ENCODE data around the gene CCDC197.

The CCDC197 gene

GRCh38 chr14:93960774-93961438, 36.2 kb upstream of the CCDC197 start:
- Histone ChIP-seq H3K79me2 (ENCODE audit: insufficient read depth, low read depth) (no peaks in the 10 kb centered on the region), H3K27me3 (ENCODE audit: insufficient read depth, low read depth) (no peaks in the 10 kb centered on the region), H3K36me3 (ENCODE audit: insufficient read depth) (no peaks in the 10 kb centered on the region), H3K4me2 (peak overlapping the region; percentile 63; the same call in 1 of the 2 replicates), H3K4me1 (ENCODE audit: low read depth, poor library complexity, severe bottlenecking) (peaks cover 91% of the 10 kb centered on the region), H3K9ac (no peak overlapping the region), H3K4me3 (IDR thresholded peaks at IDR 0.05; ENCODE audit: insufficient read depth, low read depth, low read length) (no peak overlapping the region), H4K20me1 (ENCODE audit: insufficient read depth) (no peaks in the 10 kb centered on the region), H3K27ac (peak overlapping the region; percentile 82; the same call in 1 of the 2 replicates), H2AFZ (ENCODE audit: low read depth) (no peak overlapping the region)
- no peak for TF ChIP-seq CTCF (conservative IDR thresholded peaks at IDR 0.05; ENCODE audit: low read depth, low read length)

- Histone ChIP-seq H3K4me1 (ENCODE audit: low read depth, poor library complexity, severe bottlenecking) (peaks cover 91% of the 10 kb centered on the region), H3K27ac (no peak overlapping the region; the same call in 1 of the 2 replicates), H4K20me1 (ENCODE audit: insufficient read depth) (no peaks in the 10 kb centered on the region), H2AFZ (ENCODE audit: low read depth) (no peak overlapping the region), H3K36me3 (ENCODE audit: insufficient read depth) (no peaks in the 10 kb centered on the region), H3K9ac (no peak overlapping the region), H3K27me3 (ENCODE audit: insufficient read depth, low read depth) (no peaks in the 10 kb centered on the region), H3K79me2 (ENCODE audit: insufficient read depth, low read depth) (no peaks in the 10 kb centered on the region), H3K4me2 (peak overlapping the region; percentile 21; the same call in 1 of the 2 replicates), H3K4me3 (IDR thresholded peaks at IDR 0.05; ENCODE audit: insufficient read depth, low read depth, low read length) (no peak overlapping the region)
- TF ChIP-seq CTCF (conservative IDR thresholded peaks at IDR 0.05; ENCODE audit: low read depth, low read length), result no peak
Measured at GRCh38 chr14:93961620-93962019, 35.5 kb upstream of the CCDC197 start.

- Histone ChIP-seq H3K79me2 (ENCODE audit: insufficient read depth, low read depth) (no peaks in the 10 kb centered on the region), H3K27ac (peak overlapping the region; percentile 90), H3K4me3 (IDR thresholded peaks at IDR 0.05; ENCODE audit: insufficient read depth, low read depth, low read length) (no peak overlapping the region), H3K36me3 (ENCODE audit: insufficient read depth) (no peaks in the 10 kb centered on the region), H3K27me3 (ENCODE audit: insufficient read depth, low read depth) (no peaks in the 10 kb centered on the region), H3K4me2 (peak overlapping the region; percentile 89), H4K20me1 (ENCODE audit: insufficient read depth) (no peaks in the 10 kb centered on the region), H3K4me1 (ENCODE audit: low read depth, poor library complexity, severe bottlenecking) (peaks cover 91% of the 10 kb centered on the region), H2AFZ (ENCODE audit: low read depth) (peak overlapping the region; percentile 30; the same call in 1 of the 2 replicates), H3K9ac (peak overlapping the region; percentile 39; the same call in 1 of the 2 replicates)
- TF ChIP-seq CTCF (conservative IDR thresholded peaks at IDR 0.05; ENCODE audit: low read depth, low read length), result no peak
Measured at GRCh38 chr14:93962701-93963601, 34.1 kb upstream of the CCDC197 start.

GRCh38 chr14:93963692-93964091, 33.4 kb upstream of the CCDC197 start:
- Histone ChIP-seq H3K36me3 (ENCODE audit: insufficient read depth) (no peaks in the 10 kb centered on the region), H3K79me2 (ENCODE audit: insufficient read depth, low read depth) (no peaks in the 10 kb centered on the region), H3K27me3 (ENCODE audit: insufficient read depth, low read depth) (no peaks in the 10 kb centered on the region), H3K4me1 (ENCODE audit: low read depth, poor library complexity, severe bottlenecking) (peaks cover 90% of the 10 kb centered on the region), H3K27ac (peak overlapping the region; percentile 90), H4K20me1 (ENCODE audit: insufficient read depth) (no peaks in the 10 kb centered on the region), H3K9ac (peak overlapping the region; percentile 39; the same call in 1 of the 2 replicates), H2AFZ (ENCODE audit: low read depth) (no peak overlapping the region), H3K4me3 (IDR thresholded peaks at IDR 0.05; ENCODE audit: insufficient read depth, low read depth, low read length) (no peak overlapping the region), H3K4me2 (peak overlapping the region; percentile 89)
- TF ChIP-seq CTCF (conservative IDR thresholded peaks at IDR 0.05; ENCODE audit: low read depth, low read length), result no peak

Measured in KMS-11 (cell line).